Measurements from ENCODE around the gene PROSER3.
A peak's percentile ranks its signal among the peaks of the same experiment; 100 is the strongest.

- peak in 1 of 2 donors; percentile 20 for TF ChIP-seq POLR2AphosphoS5 (IDR thresholded peaks at IDR 0.05; ENCODE audit: insufficient read depth in 1 of 2, low read depth in 1 of 2)
- TF ChIP-seq CTCF (IDR thresholded peaks at IDR 0.05), result no peak
- TF ChIP-seq POLR2A (IDR thresholded peaks at IDR 0.05), result no peak
Measured at GRCh38 chr19:35753634-35754369, 4.2 kb upstream of the PROSER3 start.
